Body of pancreas (tissue), 4 donors: ENCODE results near the gene C8A. TPM values are rescaled to one million over a fixed set of nuclear protein-coding genes. Genes with fewer than 3 reads are reported as not detected.

ENCODE experiments used
- ATAC-seq: fragments of 150-250 bp; one replicate; pipeline ENCODE4 v1.9.1; 2016
- DNase-seq, 4 donors: peaks; one replicate each; pipeline ENCODE4 v3.0.0-alpha.2; 2019
- H3K27ac ChIP-seq, 4 donors: fragments of 200-600 bp; sonication (generic); 1 replicate in 3 of 4; 2 replicates in 1 of 4; pipeline versions ENCODE4 v1.5.1 to v1.6.1; 2016 to 2019; ENCODE audit warnings: mild to moderate bottlenecking in 1 of 4, mixed read lengths in 1 of 4, moderate library complexity in 1 of 4
- H3K27me3 ChIP-seq, 2 donors: fragments of 200-600 bp; sonication (generic); one replicate each; pipeline ENCODE4 v1.6.0; 2016; ENCODE audit warnings: mild to moderate bottlenecking in 1 of 2
- H3K36me3 ChIP-seq, 2 donors: fragments of 200-600 bp; sonication (generic); replicated peaks in 1 of 2; 2 replicates each; pipeline ENCODE4 v1.5.1; 2016; ENCODE audit warnings: low read depth in 2 of 2; ENCODE audit not compliant: insufficient read depth in 1 of 2
- H3K4me1 ChIP-seq: fragments of 200-600 bp; sonication (generic); one replicate; pipeline ENCODE4 v1.6.0; 2016
- H3K4me3 ChIP-seq, 2 donors: fragments of 200-600 bp; sonication (generic); 1 replicate in 1 of 2; 2 replicates in 1 of 2; pipeline ENCODE4 v1.5.1; 2016 to 2019
- H3K9me3 ChIP-seq, 3 donors: fragments of 200-600 bp; sonication (generic); 1 replicate in 2 of 3; 2 replicates in 1 of 3; pipeline ENCODE4 v1.5.1; 2016
- POLR2A ChIP-seq, 3 donors: fragments of 450-650 bp; IDR thresholded peaks; one replicate each; pipeline ENCODE4 v1.6.1; 2016; ENCODE audit warnings: antibody characterized with exemption in 3 of 3, mild to moderate bottlenecking in 2 of 3
- WGBS, 2 donors: methylation state at CpG; one replicate each; pipeline ENCODE4 v1.1.5; 2017; 5-methylcytosine and 5-hydroxymethylcytosine counted together
- intact Hi-C: fragments of 100-400 bp; cut with DNase I; formaldehyde crosslinking; loops from one replicate; pipeline ENCODE4 v1.15.1; 2023
- total RNA-seq, 2 donors: library from RNA; depleted of rRNA; stranded (reverse); fragments of >200 nt; gene quantifications; one replicate each; pipeline ENCODE4 v1.1.0, GENCODE V29; 2016
- TF ChIP-seq, protein P1 (sequence below), 7 experiments: fragments of 450-650 bp in 4 of 7; fragments of 200-600 bp in 3 of 7; sonication (generic) in 3 of 7; IDR thresholded peaks; one replicate each; pipeline ENCODE4 v1.5.1; 2016 to 2019; ENCODE audit warnings: antibody characterized with exemption in 7 of 7

C8A gene
- total RNA-seq, 2 donors from 2014 or later = not detected

- Histone ChIP-seq H3K27me3 (no peaks in the 10 kb centered on the region), H3K36me3 (no peaks in the 10 kb centered on the region), H3K9me3 (no peaks in the 10 kb centered on the region), H3K27ac (peak overlapping the region in 2 of 4 donors; percentile 19 to 51), H3K4me1 (peaks cover 29% of the 10 kb centered on the region), H3K4me3 (no peak overlapping the region)
- ATAC-seq (no peak), DNase-seq (no peak)
- WGBS, 2 donors = 87 to 91% methylated on average over 6 to 7 of the region's 7 CpGs
- no peak for TF ChIP-seq POLR2A (IDR thresholded peaks at IDR 0.05)
- TF ChIP-seq, protein P1, sequence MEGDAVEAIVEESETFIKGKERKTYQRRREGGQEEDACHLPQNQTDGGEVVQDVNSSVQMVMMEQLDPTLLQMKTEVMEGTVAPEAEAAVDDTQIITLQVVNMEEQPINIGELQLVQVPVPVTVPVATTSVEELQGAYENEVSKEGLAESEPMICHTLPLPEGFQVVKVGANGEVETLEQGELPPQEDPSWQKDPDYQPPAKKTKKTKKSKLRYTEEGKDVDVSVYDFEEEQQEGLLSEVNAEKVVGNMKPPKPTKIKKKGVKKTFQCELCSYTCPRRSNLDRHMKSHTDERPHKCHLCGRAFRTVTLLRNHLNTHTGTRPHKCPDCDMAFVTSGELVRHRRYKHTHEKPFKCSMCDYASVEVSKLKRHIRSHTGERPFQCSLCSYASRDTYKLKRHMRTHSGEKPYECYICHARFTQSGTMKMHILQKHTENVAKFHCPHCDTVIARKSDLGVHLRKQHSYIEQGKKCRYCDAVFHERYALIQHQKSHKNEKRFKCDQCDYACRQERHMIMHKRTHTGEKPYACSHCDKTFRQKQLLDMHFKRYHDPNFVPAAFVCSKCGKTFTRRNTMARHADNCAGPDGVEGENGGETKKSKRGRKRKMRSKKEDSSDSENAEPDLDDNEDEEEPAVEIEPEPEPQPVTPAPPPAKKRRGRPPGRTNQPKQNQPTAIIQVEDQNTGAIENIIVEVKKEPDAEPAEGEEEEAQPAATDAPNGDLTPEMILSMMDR (IDR thresholded peaks at IDR 0.05) = no peak
- intact Hi-C loops = no loop called here
Observed at GRCh38 chr1:56911098-56911938, 56.7 kb downstream of the C8A start.

GRCh38 chr1:56912325-56912724, 57.7 kb downstream of the C8A start:
- Histone ChIP-seq H3K4me3 (no peak overlapping the region), H3K4me1 (peaks cover 32% of the 10 kb centered on the region), H3K27ac (no peak overlapping the region), H3K27me3 (no peaks in the 10 kb centered on the region), H3K36me3 (no peaks in the 10 kb centered on the region), H3K9me3 (no peaks in the 10 kb centered on the region)
- TF ChIP-seq, protein P1 (IDR thresholded peaks at IDR 0.05) = no peak
- TF ChIP-seq POLR2A (IDR thresholded peaks at IDR 0.05) = no peak
- DNase-seq (no peak), ATAC-seq (no peak)
- intact Hi-C loops = no loop called here
- WGBS, 2 donors = 85 to 96% methylated on average over 11 to 12 of the region's 12 CpGs

DNA sequence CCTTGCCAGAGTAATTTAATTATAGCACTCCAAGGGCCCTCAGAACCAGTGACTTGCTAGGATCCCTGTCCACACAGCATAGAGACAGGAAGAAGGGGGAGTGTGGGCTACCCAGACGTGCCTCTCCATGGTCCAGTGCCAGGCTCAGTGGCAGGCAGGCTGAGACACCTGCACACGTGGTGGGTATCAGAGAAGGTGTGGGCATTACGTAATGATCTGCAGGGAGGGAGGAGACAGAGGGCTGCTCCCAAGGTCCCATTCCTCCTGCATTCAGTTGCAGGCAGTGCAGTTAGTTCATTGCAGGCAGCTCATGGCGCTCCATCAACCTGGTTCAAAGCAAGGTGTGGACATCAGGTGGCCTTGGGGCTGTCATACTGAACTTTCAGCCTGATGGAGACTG, 61.4 kb downstream of the C8A start:
- 18 to 23% methylated on average over 3 to 4 of the region's 4 CpGs for WGBS, 2 donors
- Histone ChIP-seq H3K4me1 (peaks cover 40% of the 10 kb centered on the region), H3K27ac (peak overlapping the region in 1 of 4 donors; percentile 20), H3K27me3 (no peaks in the 10 kb centered on the region), H3K36me3 (no peaks in the 10 kb centered on the region), H3K4me3 (no peak overlapping the region), H3K9me3 (no peaks in the 10 kb centered on the region)
- peak; percentile 93 for ATAC-seq
- TF ChIP-seq POLR2A (IDR thresholded peaks at IDR 0.05) = peak in 1 of 3 donors; percentile 20
- TF ChIP-seq, protein P1 (IDR thresholded peaks at IDR 0.05) = peak in 1 of 7 experiments; percentile 17
- peak; percentile 81 to 93 (median 91) for DNase-seq
- intact Hi-C loops = no loop called here

- Histone ChIP-seq H3K27ac (no peak overlapping the region), H3K27me3 (no peaks in the 10 kb centered on the region), H3K9me3 (no peaks in the 10 kb centered on the region), H3K4me1 (peaks cover 34% of the 10 kb centered on the region), H3K36me3 (no peaks in the 10 kb centered on the region), H3K4me3 (no peak overlapping the region)
- 80 to 99% methylated on average over 3 of the region's 3 CpGs for WGBS, 2 donors
- no peak for DNase-seq
- intact Hi-C loops = no loop called here
- no peak for TF ChIP-seq POLR2A (IDR thresholded peaks at IDR 0.05)
- TF ChIP-seq, protein P1 (IDR thresholded peaks at IDR 0.05) = no peak
- no peak for ATAC-seq
Observed at GRCh38 chr1:56916630-56917029, 62.0 kb downstream of the C8A start.

- no peak for TF ChIP-seq POLR2A (IDR thresholded peaks at IDR 0.05)
- TF ChIP-seq, protein P1 (IDR thresholded peaks at IDR 0.05) = no peak
- H3K4me3 ChIP-seq = no peak overlapping the region
- H3K9me3 ChIP-seq = no peaks in the 10 kb centered on the region
- no peak for ATAC-seq
- H3K36me3 ChIP-seq = no peaks in the 10 kb centered on the region
- H3K27ac ChIP-seq = no peak overlapping the region
- H3K27me3 ChIP-seq = no peaks in the 10 kb centered on the region
- intact Hi-C loops = no loop called here
- 79 to 92% methylated on average over 5 of the region's 5 CpGs for WGBS, 2 donors
- peaks cover 34% of the 10 kb centered on the region for H3K4me1 ChIP-seq
- no peak for DNase-seq
Observed at GRCh38 chr1:56917356-56917755, 62.8 kb downstream of the C8A start.
